PC-3 (cell line): ENCODE results near the gene FSCN2.

Experiments
- EZH2 ChIP-seq: fragments of 300-600 bp; sonication (generic); IDR thresholded peaks from one replicate; pipeline ENCODE4 v1.6.1; 2017; ENCODE audit warnings: antibody characterized with exemption, mild to moderate bottlenecking, low read length; ENCODE audit not compliant: unreplicated experiment
- TF ChIP-seq, protein P1 (sequence below): fragments of 300-600 bp; sonication (generic); conservative IDR thresholded peaks from 2 replicates; pipeline ENCODE4 v1.5.1; 2017; ENCODE audit warnings: antibody characterized with exemption, low read depth, mild to moderate bottlenecking, low read length

DNA sequence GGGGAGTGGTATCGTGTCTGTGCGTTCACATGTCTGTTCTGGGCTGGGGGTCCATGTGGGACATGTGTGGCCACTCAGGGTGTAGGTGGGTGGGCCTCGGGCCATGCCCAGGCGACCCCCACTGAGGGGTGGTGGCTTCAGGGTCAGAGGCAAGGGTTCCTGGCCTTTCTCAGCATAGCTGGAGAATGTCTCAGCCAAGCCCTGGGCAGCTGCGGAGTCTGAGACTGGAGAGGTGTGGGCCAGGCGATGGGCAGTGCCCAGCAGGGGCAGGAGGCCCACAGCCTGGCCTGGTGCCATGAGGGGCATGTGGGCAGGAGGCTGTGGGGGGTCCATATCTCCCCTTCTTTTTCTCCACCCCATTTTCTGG lies 1.2 kb downstream of the FSCN2 start:
- TF ChIP-seq, protein P1, sequence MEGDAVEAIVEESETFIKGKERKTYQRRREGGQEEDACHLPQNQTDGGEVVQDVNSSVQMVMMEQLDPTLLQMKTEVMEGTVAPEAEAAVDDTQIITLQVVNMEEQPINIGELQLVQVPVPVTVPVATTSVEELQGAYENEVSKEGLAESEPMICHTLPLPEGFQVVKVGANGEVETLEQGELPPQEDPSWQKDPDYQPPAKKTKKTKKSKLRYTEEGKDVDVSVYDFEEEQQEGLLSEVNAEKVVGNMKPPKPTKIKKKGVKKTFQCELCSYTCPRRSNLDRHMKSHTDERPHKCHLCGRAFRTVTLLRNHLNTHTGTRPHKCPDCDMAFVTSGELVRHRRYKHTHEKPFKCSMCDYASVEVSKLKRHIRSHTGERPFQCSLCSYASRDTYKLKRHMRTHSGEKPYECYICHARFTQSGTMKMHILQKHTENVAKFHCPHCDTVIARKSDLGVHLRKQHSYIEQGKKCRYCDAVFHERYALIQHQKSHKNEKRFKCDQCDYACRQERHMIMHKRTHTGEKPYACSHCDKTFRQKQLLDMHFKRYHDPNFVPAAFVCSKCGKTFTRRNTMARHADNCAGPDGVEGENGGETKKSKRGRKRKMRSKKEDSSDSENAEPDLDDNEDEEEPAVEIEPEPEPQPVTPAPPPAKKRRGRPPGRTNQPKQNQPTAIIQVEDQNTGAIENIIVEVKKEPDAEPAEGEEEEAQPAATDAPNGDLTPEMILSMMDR: no peak
- no peak for TF ChIP-seq EZH2
